ENCODE results near the gene CENPB.

CENPB gene

GRCh38 chr20:3748073-3748472 is 38.5 kb downstream of the CENPB start:
- DNase-seq (ENCODE audit: low read depth) = no peak

DNA sequence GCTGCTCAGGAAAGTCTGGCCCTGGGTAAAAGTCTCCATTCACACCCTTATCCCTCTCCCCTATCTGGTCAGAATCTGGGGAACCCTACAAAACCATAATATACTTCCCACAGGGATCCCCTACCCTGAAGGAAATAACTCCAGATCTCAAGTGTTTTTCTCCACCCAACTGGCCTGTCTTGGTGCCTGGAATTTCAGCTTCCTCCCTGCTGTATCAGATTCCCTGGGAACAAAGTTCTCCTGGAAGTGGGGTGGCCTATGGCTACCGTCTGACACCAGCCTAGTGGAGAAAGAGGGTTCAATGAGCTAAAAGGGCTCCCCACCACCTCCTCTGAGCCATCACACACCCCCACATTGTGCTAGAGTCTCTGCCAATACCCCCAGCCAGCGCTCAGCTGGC is 39.1 kb downstream of the CENPB start:
- DNase-seq (ENCODE audit: low read depth) = no peak

DNA sequence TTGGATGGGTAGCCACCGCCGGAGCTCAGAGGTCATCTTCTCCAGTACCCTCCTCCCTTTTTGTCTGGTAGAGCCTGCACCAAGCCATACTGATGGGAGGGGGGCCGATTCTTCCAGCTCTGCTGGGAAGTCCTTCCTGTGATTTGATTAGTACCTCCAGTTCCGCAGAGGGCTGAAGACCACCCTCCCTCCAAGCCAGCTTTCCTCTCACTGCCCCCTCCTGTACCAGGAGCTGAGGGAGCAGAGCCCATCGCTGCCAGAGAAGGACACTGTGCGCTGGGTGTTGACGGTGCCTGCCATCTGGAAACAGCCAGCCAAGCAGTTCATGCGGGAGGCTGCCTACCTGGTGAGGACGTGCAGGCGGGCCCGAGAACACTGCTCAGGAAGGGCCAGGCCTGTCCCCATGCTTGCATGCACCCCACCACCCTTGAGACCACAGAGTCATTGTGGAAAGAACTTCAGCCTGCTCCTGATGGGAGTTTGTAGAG is 40.8 kb downstream of the CENPB start:
- DNase-seq (ENCODE audit: low read depth) = no peak

DNA sequence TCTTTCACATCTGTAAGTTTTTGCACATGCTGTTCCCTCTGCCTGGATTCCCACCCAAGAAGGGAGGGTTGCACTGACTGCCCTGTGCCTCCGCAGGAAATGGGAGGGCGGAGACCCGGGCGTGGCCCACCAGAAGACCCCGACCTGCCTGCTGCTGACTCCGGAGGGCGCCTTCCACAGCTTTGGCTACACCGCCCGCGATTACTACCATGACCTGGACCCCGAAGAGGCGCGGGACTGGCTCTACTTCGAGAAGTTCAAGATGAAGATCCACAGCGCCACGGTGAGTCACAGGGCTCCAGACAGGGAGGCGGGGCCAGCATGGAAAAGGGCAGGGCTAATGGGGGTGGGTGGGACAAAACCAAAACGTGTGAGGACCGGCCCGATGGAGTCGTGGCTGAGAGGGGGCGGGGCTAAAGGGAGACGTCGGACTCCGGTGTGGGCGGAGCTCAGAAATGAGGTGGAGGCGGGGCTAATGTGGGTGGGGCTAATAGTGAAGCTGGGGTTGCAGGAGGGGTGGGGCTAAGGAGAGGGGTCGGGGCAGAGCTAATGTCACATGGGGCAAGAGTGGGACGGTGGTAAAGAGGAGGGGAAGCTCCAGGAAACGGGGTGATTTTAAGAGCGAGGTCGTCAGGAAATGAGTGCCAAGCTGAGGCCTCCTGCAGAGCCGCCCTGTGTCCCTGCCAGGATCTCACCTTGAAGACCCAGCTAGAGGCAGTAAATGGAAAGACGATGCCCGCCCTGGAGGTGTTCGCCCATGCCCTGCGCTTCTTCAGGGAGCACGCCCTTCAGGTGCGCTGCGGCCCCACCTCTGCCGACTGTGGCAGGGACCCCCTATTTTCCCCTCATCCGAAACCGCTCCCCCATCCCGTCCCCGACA is 41.5 kb downstream of the CENPB start:
- DNase-seq (ENCODE audit: low read depth) = no peak

- DNase-seq (ENCODE audit: low read depth) = no peak
These were observed 42.5 kb downstream of the CENPB start for GRCh38 chr20:3744037-3744436.

DNA sequence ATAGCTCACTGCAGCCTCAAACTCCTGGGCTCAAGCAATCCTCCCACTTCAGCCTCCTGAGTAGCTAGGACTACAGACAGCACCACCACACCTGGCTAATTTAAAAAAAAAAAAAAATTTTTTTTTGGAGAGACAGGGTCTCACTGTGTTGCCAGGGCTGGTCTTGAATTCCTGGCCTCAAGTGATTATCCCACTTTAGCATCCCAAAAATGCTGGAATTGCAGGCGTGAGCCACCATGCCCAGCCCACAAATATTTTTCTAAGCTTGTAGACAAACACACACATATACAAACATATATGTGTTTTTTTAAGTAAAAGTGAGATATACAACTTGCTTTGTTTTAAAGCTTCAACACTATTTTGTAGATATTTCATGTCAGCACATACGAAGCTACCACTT is 43.3 kb downstream of the CENPB start:
- DNase-seq (ENCODE audit: low read depth) = no peak

GRCh38 chr20:3741836-3742458 is 44.6 kb downstream of the CENPB start:
- no peak for DNase-seq (ENCODE audit: low read depth)

- no peak for DNase-seq (ENCODE audit: low read depth)
These were observed 45.8 kb downstream of the CENPB start for GRCh38 chr20:3740615-3741301.

GRCh38 chr20:3739926-3740451 is 46.6 kb downstream of the CENPB start:
- DNase-seq (ENCODE audit: low read depth) = no peak

GRCh38 chr20:3739054-3739925 is 47.2 kb downstream of the CENPB start:
- DNase-seq (ENCODE audit: low read depth) = no peak

DNA sequence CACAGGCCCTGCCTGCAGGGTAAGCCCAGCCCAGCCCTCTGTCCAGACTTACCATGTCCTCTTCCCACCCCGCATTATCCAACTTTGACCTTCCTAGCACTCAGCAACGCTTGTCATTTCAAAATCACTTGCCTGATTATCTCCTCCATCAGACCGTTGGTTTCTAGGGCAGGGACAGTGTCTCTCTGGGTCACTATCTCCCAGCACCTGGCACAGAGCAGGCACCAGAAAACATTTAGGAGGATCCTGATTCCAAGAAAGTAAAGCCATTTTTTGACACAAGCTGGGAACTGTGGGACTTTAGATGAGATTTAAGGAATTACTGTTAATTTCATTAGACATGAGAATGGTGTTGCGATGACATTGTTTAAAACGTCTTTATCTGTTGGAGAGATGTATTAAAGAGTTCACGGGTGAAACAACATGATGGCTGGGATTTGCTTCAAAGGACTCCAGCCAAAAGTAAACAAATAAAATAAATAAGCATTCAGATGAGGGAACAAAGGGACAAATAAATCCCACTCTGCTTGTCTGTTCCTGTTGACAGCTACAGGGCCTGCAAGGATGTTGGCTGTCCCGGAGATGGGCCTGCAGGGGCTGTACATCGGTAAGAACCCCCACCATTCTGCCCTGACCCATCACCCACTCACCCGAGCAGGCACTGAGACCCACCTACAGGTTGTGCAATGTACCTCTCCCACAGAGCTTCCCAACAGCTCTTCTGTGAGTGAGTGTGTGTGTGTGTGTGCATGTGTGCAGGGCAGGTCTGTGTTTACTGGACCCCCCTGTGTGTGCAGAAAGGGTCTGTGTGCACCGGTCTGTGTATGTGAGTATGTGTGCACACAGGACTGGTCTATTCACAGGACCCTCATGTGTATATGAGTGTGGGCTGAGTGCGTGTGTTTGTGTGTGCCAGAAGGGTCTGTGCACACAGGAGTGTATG is 48.2 kb downstream of the CENPB start:
- DNase-seq (ENCODE audit: low read depth) = no peak

GRCh38 chr20:3735768-3736167 is 50.8 kb downstream of the CENPB start:
- DNase-seq (ENCODE audit: low read depth) = no peak

DNA sequence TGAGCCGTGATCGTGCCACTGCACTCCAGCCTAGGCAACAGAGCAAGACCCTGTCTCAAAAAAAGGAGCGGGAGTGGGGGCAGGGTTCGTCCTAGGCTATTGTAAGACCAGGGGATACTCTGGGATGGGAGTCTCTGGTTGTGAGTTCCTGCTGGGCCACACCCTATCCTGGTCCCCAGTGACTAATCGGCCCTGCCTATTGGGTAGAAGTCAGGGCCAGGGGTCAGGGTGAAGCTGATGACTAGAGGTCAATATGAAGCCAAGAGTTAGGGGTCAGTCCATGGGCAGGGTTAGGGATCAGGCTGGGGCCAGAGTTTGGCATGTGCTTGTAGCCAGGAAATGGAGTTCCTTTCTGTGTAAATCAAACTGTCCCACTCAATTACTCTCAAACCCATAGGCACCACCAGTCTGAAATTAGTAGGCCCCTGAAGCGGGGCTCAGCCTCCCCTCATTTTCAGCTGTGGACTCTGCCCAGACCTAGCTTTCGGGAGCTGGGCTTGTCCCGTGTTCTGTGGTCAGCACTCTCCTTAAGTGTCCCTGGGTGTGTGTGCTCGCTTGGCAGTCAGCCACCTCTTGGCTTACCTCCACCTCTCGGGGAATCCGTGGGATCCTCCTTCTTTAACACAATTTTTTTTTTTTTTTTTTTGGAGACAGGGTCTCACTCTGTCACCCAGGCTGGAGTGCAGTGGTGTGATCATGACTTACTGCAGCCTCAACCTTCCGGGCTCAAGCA is 52.3 kb downstream of the CENPB start:
- no peak for DNase-seq (ENCODE audit: low read depth)

Data from GM04504 (cell line).